A673 (cell line): ENCODE results near the gene SLC25A21.

ENCODE experiments used
- CTCF ChIP-seq: fragments of 300-800, 200-600 bp; sonication (generic); conservative IDR thresholded peaks from 2 replicates; pipeline ENCODE4 v1.5.1; 2017; ENCODE audit warnings: low read depth, mild to moderate bottlenecking, antibody characterized with exemption, low read length, moderate library complexity, mixed read lengths
- EZH2 ChIP-seq: fragments of 200-600 bp; sonication (generic); IDR thresholded peaks from 2 replicates; pipeline ENCODE4 v1.6.1; 2017; ENCODE audit warnings: borderline replicate concordance, low read depth, mild to moderate bottlenecking, mixed read lengths, antibody characterized with exemption, low read length; ENCODE audit not compliant: poor library complexity, severe bottlenecking

GRCh38 chr14:37083599-37083998, 88.8 kb downstream of the SLC25A21 start:
- TF ChIP-seq EZH2 (no peak), CTCF (no peak)
